Measurements from ENCODE around the gene NEK10. TPM values are rescaled to one million over a fixed set of nuclear protein-coding genes. Genes with fewer than 3 reads are reported as not detected.
A peak's percentile ranks its signal among the peaks of the same experiment; 100 is the strongest.

The NEK10 gene
- total RNA-seq, 1 experiment from 2014 or later: 1.2 TPM

- H2AFZ ChIP-seq (ENCODE audit: low read depth, low read length, poor library complexity, severe bottlenecking): no peak overlapping the region
- H3K9me2 ChIP-seq (ENCODE audit: insufficient read depth): no peaks in the 10 kb centered on the region
- H3K4me1 ChIP-seq (ENCODE audit: control insufficient read depth in 1 of 2, insufficient read depth in 2 of 2, low read length in 2 of 2): no peaks in the 10 kb centered on the region
- DNase-seq (ENCODE audit: low read depth, low spot score) (no peak), ATAC-seq (peak; percentile 70)
- no peak overlapping the region for H3K4me2 ChIP-seq (ENCODE audit: low read length)
- POLR2A ChIA-PET: no interaction called here
- CTCF ChIA-PET: no interaction called here
- H3K27me3 ChIP-seq (ENCODE audit: insufficient read depth, low read length): no peaks in the 10 kb centered on the region
- no peak overlapping the region for H3K4me3 ChIP-seq (replicated peaks in 1 of 2; ENCODE audit: low read depth in 1 of 2, low read length in 2 of 2)
- no peaks in the 10 kb centered on the region for H3K79me2 ChIP-seq (ENCODE audit: insufficient read depth, low read length)
- no peak overlapping the region for H3K9ac ChIP-seq (ENCODE audit: low read length)
- BruUV-seq (replicated peaks): no TSS peak
- no peaks in the 10 kb centered on the region for H3K9me3 ChIP-seq (ENCODE audit: control insufficient read depth in 1 of 2, insufficient read depth in 1 of 2, low read depth in 1 of 2, low read length in 2 of 2)
- intact Hi-C loops (cut with micrococcal nuclease): no loop called here
- H4K20me1 ChIP-seq (ENCODE audit: insufficient read depth): no peaks in the 10 kb centered on the region
- no peaks in the 10 kb centered on the region for H3K36me3 ChIP-seq (ENCODE audit: control insufficient read depth in 1 of 2, insufficient read depth in 2 of 2, low read length in 2 of 2)
- TF ChIP-seq ZFX (IDR thresholded peaks at IDR 0.05) (no peak), CTCF (IDR thresholded peaks at IDR 0.05 in 2 of 3, conservative IDR thresholded peaks at IDR 0.05 in 1 of 3; ENCODE audit: borderline replicate concordance in 1 of 3, insufficient read depth in 1 of 3, low read depth in 2 of 3, low read length in 2 of 3) (peak in 2 of 3 experiments; percentile 19 to 29; a peak in 2 of 6 replicates)
- H3K27ac ChIP-seq (ENCODE audit: low read depth, low read length): no peak overlapping the region
- RAD21 ChIA-PET (ENCODE audit: low non-redundant PET in 1 of 2, low total read pairs in 2 of 2, uncharacterized antibody in 2 of 2, unreplicated experiment in 2 of 2): no interaction called here
These were observed 183.8 kb downstream of the NEK10 start for GRCh38 chr3:27185231-27185989.

GRCh38 chr3:27184261-27184660, 184.9 kb downstream of the NEK10 start:
- ATAC-seq (no peak), DNase-seq (ENCODE audit: low read depth, low spot score) (no peak)
- Histone ChIP-seq H3K4me1 (ENCODE audit: control insufficient read depth in 1 of 2, insufficient read depth in 2 of 2, low read length in 2 of 2) (no peaks in the 10 kb centered on the region), H4K20me1 (ENCODE audit: insufficient read depth) (no peaks in the 10 kb centered on the region), H3K79me2 (ENCODE audit: insufficient read depth, low read length) (no peaks in the 10 kb centered on the region), H3K9me3 (ENCODE audit: control insufficient read depth in 1 of 2, insufficient read depth in 1 of 2, low read depth in 1 of 2, low read length in 2 of 2) (no peaks in the 10 kb centered on the region), H3K36me3 (ENCODE audit: control insufficient read depth in 1 of 2, insufficient read depth in 2 of 2, low read length in 2 of 2) (no peaks in the 10 kb centered on the region), H3K4me2 (ENCODE audit: low read length) (no peak overlapping the region), H3K9ac (ENCODE audit: low read length) (no peak overlapping the region), H3K9me2 (ENCODE audit: insufficient read depth) (no peaks in the 10 kb centered on the region), H3K27ac (ENCODE audit: low read depth, low read length) (no peak overlapping the region), H3K27me3 (ENCODE audit: insufficient read depth, low read length) (no peaks in the 10 kb centered on the region), H2AFZ (ENCODE audit: low read depth, low read length, poor library complexity, severe bottlenecking) (no peak overlapping the region), H3K4me3 (replicated peaks in 1 of 2; ENCODE audit: low read depth in 1 of 2, low read length in 2 of 2) (no peak overlapping the region)
- ChIA-PET CTCF (no interaction called here), POLR2A (no interaction called here), RAD21 (ENCODE audit: low non-redundant PET in 1 of 2, low total read pairs in 2 of 2, uncharacterized antibody in 2 of 2, unreplicated experiment in 2 of 2) (no interaction called here)
- no TSS peak for BruUV-seq (replicated peaks)
- TF ChIP-seq SRF (IDR thresholded peaks at IDR 0.05; ENCODE audit: low read depth) (no peak), EGR1 (IDR thresholded peaks at IDR 0.05; ENCODE audit: low read depth) (no peak), REST (IDR thresholded peaks at IDR 0.05; ENCODE audit: low read depth) (no peak), CBX3 (IDR thresholded peaks at IDR 0.05; ENCODE audit: low read depth) (no peak)
- intact Hi-C loops (cut with micrococcal nuclease): no loop called here
